OCI-LY3 (cell line): ENCODE data around the gene TRANK1.
"Not testable (repeated sequence)": the region's sequence is repeated elsewhere in the genome, so short reads cannot be mapped to it uniquely, and the experiment has no call there.

Source experiments
- H2AFZ ChIP-seq: fragments of 200-600, 300-600 bp; shearing (Covaris generic); 2 replicates; pipeline ENCODE4 v1.6.0; 2014; ENCODE audit warnings: antibody characterized with exemption, low read depth, low read length
- H3K27ac ChIP-seq: fragments of 200-600, 300-600 bp; sonication (generic); 2 replicates; pipeline ENCODE4 v1.5.1; 2014; ENCODE audit warnings: mild to moderate bottlenecking, low read length, moderate library complexity, mixed read lengths
- H3K27me3 ChIP-seq: fragments of 200-600, 300-600 bp; sonication (generic); 2 replicates; pipeline ENCODE4 v1.6.1; 2014; ENCODE audit warnings: low read depth, low read length, mixed read lengths
- H3K36me3 ChIP-seq: fragments of 200-600, 300-600 bp; sonication (generic); replicated peaks from 2 replicates; pipeline ENCODE3; 2014; ENCODE audit warnings: low read depth, low read length, mixed read lengths
- H3K4me1 ChIP-seq: fragments of 300-600, 200-600 bp; sonication (generic); 2 replicates; pipeline ENCODE4 v1.6.1; 2014; ENCODE audit warnings: low read length, mixed read lengths
- H3K4me2 ChIP-seq: fragments of 200-600, 300-600 bp; sonication (generic); 2 replicates; pipeline ENCODE4 v1.6.1; 2014; ENCODE audit warnings: low read length, mixed read lengths
- H3K4me3 ChIP-seq: fragments of 300-600, 200-600 bp; sonication (generic); 2 replicates; pipeline ENCODE4 v1.5.1; 2014; ENCODE audit warnings: antibody characterized with exemption, mild to moderate bottlenecking, low read length, moderate library complexity
- H3K79me2 ChIP-seq: fragments of 300-600, 200-600 bp; shearing (Covaris generic); 2 replicates; pipeline ENCODE4 v1.6.1; 2014; ENCODE audit warnings: mild to moderate bottlenecking, low read length, mixed read lengths
- H3K9ac ChIP-seq: fragments of 300-600, 200-600 bp; shearing (Covaris generic); 2 replicates; pipeline ENCODE4 v1.6.0; 2014; ENCODE audit warnings: mild to moderate bottlenecking, low read length, moderate library complexity
- H3K9me3 ChIP-seq: fragments of 200-600, 300-600 bp; shearing (Covaris generic); 2 replicates; pipeline ENCODE4 v1.6.1; 2014; ENCODE audit warnings: low read length, mixed read lengths; ENCODE audit not compliant: insufficient read depth
- H4K20me1 ChIP-seq: fragments of 200-600, 300-600 bp; sonication (generic); 2 replicates; pipeline ENCODE4 v1.6.1; 2016; ENCODE audit warnings: low read length, mixed read lengths; ENCODE audit not compliant: insufficient read depth
- EZH2phosphoT487 ChIP-seq: fragments of 200-600 bp; shearing (Covaris generic); IDR thresholded peaks from 2 replicates; pipeline ENCODE4 v1.6.1; 2018; ENCODE audit warnings: antibody characterized with exemption, mixed run types, low read depth
- TF ChIP-seq, protein P1 (sequence below): fragments of 200-600, 300-600 bp; sonication (generic); IDR thresholded peaks from 2 replicates; pipeline ENCODE4 v1.5.1; 2014; ENCODE audit warnings: antibody characterized with exemption, low read length, low read depth

The TRANK1 gene

DNA sequence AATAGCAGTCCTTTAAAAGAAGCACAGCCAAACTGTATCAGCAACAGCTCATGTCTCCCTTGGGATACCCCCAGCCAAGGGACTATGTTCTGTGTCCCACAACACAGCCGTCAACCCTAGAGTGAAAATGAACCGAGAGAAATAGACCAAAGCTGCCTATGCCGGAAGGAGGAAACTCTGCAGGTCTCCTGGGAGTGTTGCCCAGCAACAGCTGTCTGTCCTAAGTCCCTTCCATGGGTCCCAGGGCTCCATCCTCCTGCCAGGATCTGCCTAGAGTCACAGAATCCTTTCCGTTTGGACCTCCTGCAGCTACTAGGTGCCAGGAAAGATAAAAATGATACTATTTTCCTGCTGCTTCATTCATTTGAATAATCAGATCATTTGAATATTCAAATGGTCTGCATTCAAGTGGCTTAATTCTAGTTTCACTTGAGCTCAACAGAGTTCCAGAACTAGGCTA is 53.1 kb downstream of the TRANK1 start:
- Histone ChIP-seq H3K36me3 (peaks cover 54% of the 10 kb centered on the region), H4K20me1 (no peaks in the 10 kb centered on the region), H3K4me3 (peak overlapping the region; percentile 25), H3K4me1 (peaks cover 56% of the 10 kb centered on the region), H3K9me3 (no peaks in the 10 kb centered on the region), H3K27me3 (no peaks in the 10 kb centered on the region), H3K27ac (peak overlapping the region; percentile 80), H3K79me2 (no peaks in the 10 kb centered on the region), H3K4me2 (peak overlapping the region; percentile 60), H2AFZ (no peak overlapping the region), H3K9ac (peak overlapping the region; percentile 21; the same call in 1 of the 2 replicates)
- TF ChIP-seq, protein P1, sequence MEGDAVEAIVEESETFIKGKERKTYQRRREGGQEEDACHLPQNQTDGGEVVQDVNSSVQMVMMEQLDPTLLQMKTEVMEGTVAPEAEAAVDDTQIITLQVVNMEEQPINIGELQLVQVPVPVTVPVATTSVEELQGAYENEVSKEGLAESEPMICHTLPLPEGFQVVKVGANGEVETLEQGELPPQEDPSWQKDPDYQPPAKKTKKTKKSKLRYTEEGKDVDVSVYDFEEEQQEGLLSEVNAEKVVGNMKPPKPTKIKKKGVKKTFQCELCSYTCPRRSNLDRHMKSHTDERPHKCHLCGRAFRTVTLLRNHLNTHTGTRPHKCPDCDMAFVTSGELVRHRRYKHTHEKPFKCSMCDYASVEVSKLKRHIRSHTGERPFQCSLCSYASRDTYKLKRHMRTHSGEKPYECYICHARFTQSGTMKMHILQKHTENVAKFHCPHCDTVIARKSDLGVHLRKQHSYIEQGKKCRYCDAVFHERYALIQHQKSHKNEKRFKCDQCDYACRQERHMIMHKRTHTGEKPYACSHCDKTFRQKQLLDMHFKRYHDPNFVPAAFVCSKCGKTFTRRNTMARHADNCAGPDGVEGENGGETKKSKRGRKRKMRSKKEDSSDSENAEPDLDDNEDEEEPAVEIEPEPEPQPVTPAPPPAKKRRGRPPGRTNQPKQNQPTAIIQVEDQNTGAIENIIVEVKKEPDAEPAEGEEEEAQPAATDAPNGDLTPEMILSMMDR: no peak

DNA sequence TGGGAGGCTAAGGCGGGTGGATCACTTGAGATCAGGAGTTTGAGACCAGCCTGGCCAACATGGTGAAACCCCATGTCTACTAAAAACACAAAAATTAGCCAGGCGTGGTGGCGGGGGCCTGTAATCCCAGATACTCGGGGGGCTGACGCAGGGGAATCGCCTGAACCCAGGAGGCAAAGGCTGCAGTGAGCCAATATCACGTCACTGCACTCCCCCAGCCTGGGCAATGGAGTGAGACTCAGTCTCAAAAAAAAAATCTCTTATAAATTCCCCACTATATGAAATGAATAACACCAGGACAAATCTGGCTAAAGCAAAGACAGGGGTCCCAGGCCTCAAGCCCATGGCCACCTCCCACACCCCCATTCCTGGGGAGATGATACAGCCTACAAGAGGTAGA is 53.8 kb downstream of the TRANK1 start:
- H3K9me3 ChIP-seq, H4K20me1 ChIP-seq, H3K79me2 ChIP-seq, H3K27me3 ChIP-seq, H2AFZ ChIP-seq, H3K4me3 ChIP-seq: not testable (repeated sequence)
- Histone ChIP-seq H3K9ac (0 out of 2 replicates have a peak overlapping the region, but pooled peaks have one; percentile 21), H3K4me1 (peaks cover 52% of the 10 kb centered on the region), H3K4me2 (peak overlapping the region; percentile 60), H3K27ac (peak overlapping the region; percentile 80), H3K36me3 (peaks cover 54% of the 10 kb centered on the region)

DNA sequence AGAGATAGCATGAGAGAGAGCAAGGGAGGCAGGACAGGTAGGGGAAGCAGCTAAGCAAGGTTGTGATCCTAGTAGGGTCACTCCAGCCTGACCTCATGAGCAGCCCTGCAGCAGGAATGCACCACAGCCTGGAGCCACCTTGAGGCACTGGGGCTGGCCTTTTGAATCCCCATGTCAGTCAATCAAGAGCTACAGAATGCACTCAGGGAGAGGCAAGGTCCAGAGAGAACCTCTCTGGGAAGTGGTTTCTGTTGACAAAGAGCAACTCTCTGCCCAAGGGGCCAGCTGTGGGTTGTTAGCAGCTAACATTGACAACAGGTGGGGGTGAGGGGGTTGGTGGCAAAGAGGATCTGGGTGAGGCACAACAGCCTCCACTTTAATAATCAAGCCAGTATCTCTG is 54.6 kb downstream of the TRANK1 start:
- H3K27ac ChIP-seq: no peak overlapping the region
- H3K36me3 ChIP-seq: peaks cover 47% of the 10 kb centered on the region
- peaks cover 44% of the 10 kb centered on the region for H3K4me1 ChIP-seq
- TF ChIP-seq, protein P1: no peak
- no peak for TF ChIP-seq EZH2phosphoT487
- no peak overlapping the region for H3K4me3 ChIP-seq
- no peak overlapping the region for H2AFZ ChIP-seq
- H3K79me2 ChIP-seq: no peaks in the 10 kb centered on the region
- H3K4me2 ChIP-seq: no peak overlapping the region
- H3K9ac ChIP-seq: no peak overlapping the region
- no peaks in the 10 kb centered on the region for H3K27me3 ChIP-seq
- H4K20me1 ChIP-seq: no peaks in the 10 kb centered on the region
- no peaks in the 10 kb centered on the region for H3K9me3 ChIP-seq

DNA sequence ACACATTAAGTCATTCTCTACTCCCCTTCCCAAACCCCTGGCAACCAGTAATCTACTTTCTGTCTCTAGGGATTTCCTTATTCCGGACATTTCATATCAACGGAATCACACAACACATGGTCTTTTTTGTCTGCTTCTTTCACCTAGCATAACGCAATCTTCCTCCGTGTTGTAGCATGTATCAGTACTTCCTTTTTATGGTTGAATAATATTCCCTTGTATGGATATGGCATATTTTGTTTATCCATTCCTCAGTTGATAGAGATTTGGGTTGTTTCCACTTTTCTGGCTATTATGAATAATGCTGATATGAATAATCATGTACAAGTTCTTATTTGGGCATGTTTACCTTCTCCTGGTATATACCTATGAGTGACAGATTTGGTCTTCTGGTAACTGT is 63.1 kb downstream of the TRANK1 start:
- H3K9me3 ChIP-seq: no peaks in the 10 kb centered on the region
- H3K79me2 ChIP-seq: no peaks in the 10 kb centered on the region
- H3K27ac ChIP-seq: no peak overlapping the region
- peaks cover 16% of the 10 kb centered on the region for H3K36me3 ChIP-seq
- H2AFZ ChIP-seq: no peak overlapping the region
- TF ChIP-seq EZH2phosphoT487: no peak
- TF ChIP-seq, protein P1: no peak
- H3K4me1 ChIP-seq: peaks cover 10% of the 10 kb centered on the region
- H3K4me2 ChIP-seq: no peak overlapping the region
- no peaks in the 10 kb centered on the region for H4K20me1 ChIP-seq
- H3K27me3 ChIP-seq: no peaks in the 10 kb centered on the region
- no peak overlapping the region for H3K4me3 ChIP-seq
- no peak overlapping the region for H3K9ac ChIP-seq

DNA sequence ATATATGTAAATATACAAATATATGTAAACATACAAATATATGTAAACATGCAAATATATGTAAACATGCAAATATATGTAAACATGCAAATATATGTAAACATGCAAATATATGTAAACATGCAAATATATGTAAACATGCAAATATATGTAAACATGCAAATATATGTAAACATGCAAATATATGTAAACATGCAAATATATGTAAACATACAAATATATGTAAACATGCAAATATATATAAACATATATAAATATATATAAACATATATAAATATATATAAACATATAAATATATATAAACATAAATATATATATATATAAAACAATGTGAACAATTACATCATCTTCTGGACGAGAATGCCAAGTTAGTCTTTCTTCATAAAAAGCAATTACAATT is 65.0 kb downstream of the TRANK1 start:
- H3K4me3 ChIP-seq, H3K9me3 ChIP-seq, H3K36me3 ChIP-seq, H3K4me2 ChIP-seq, H4K20me1 ChIP-seq, H2AFZ ChIP-seq, H3K27ac ChIP-seq, H3K79me2 ChIP-seq, H3K27me3 ChIP-seq, H3K9ac ChIP-seq: not testable (repeated sequence)
- H3K4me1 ChIP-seq: peaks cover 20% of the 10 kb centered on the region
